ENCODE measurements around the gene SMC1B. TPM values are rescaled to one million over a fixed set of nuclear protein-coding genes. Genes with fewer than 3 reads are reported as not detected.
"Not testable (repeated sequence)": the region's sequence is repeated elsewhere in the genome, so short reads cannot be mapped to it uniquely, and the experiment has no call there.

Gene SMC1B
- total RNA-seq, 1 donor = 0.10 TPM

DNA sequence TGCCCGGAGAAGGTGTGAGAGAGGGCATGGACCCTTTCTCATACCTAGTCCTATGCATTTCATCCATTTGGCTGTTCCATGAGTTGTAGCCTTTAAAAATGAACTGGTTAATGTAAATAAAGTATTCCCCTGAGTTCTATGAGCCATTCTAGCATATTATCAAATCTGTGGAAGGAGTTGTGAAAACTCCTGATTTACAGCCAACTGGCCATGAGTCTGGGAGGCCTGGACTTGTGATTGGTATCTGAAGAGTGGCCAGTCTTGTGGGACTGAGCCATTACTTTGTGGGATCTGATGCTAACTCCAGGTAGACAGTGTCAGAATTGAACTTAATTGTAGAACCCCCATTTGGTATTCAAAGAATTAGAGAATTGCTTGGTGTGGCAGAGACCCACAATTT is 55.3 kb downstream of the SMC1B start:
- H3K9me3 ChIP-seq (ENCODE audit: low read depth, low read length) = no peaks in the 10 kb centered on the region
- no peak overlapping the region for H3K4me3 ChIP-seq (ENCODE audit: low read length)
- no peaks in the 10 kb centered on the region for H3K4me1 ChIP-seq (ENCODE audit: insufficient read depth, low read length)
- H3K27me3 ChIP-seq (ENCODE audit: insufficient read depth, low read length) = no peaks in the 10 kb centered on the region

DNA sequence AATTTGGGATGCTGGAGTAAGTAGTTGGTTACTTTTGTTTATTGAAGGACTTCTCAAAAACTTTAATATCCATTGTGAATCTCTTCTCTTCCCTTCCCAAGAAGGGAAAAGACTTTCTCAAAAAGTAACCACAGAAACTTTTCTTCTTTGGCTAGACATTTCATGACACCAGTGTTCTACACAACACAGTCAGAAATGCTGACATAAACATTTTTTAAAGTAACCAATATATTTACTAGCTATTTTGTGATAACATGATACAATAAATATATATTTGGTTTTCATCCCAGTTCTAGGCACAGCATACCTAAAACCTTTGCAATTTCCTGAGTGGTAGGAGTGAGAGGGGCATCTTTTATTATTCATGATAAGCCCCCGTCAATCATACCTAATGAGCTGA is 55.9 kb downstream of the SMC1B start:
- no peak overlapping the region for H3K4me3 ChIP-seq (ENCODE audit: low read length)
- no peaks in the 10 kb centered on the region for H3K4me1 ChIP-seq (ENCODE audit: insufficient read depth, low read length)
- no peaks in the 10 kb centered on the region for H3K9me3 ChIP-seq (ENCODE audit: low read depth, low read length)
- H3K27me3 ChIP-seq (ENCODE audit: insufficient read depth, low read length) = no peaks in the 10 kb centered on the region

DNA sequence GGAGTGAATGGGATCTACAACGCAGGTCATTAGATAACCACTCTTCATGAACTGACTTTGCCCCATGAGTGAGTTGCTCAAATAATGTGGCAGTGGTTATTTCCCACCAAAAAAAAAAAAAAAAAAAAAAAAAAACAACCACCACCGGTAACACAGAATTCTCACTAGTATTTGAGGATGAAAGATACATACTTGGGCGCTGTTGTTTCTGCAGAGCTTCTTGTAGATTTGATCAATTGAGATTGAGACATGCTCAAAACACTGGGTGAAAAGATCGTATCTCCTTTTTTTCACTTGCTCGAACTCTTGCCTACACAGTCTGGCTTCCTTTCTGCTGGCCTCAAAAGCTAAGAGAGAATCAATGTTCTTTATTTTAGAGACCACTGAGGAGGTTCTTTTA is 59.6 kb downstream of the SMC1B start:
- no peaks in the 10 kb centered on the region for H3K4me1 ChIP-seq (ENCODE audit: insufficient read depth, low read length)
- no peaks in the 10 kb centered on the region for H3K27me3 ChIP-seq (ENCODE audit: insufficient read depth, low read length)
- no peaks in the 10 kb centered on the region for H3K9me3 ChIP-seq (ENCODE audit: low read depth, low read length)
- no peak overlapping the region for H3K4me3 ChIP-seq (ENCODE audit: low read length)

DNA sequence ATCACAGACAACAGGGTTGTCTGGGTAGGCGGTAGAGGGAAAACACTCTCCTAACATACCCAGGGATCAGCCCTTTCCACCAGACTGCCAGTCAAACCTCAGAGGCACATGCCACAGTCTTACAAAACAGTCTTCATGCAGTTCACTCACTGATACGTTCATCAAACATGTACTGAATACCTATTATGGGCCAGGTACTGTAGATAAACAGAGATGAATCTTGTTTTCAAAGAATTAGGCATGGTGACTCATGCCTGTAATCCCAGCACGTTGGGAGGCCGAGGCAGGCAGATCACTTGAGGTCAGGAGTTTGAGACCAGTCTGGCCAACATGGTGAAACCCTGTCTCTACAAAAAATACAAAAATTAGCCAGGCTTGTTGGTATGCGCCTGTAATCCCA is 60.6 kb downstream of the SMC1B start:
- not testable (repeated sequence) for H3K9me3 ChIP-seq (ENCODE audit: low read depth, low read length); H3K27me3 ChIP-seq (ENCODE audit: insufficient read depth, low read length); H3K4me1 ChIP-seq (ENCODE audit: insufficient read depth, low read length)

GRCh38 chr22:45351956-45352355 is 61.4 kb downstream of the SMC1B start:
- Histone ChIP-seq H3K4me1 (ENCODE audit: insufficient read depth, low read length) (no peaks in the 10 kb centered on the region), H3K4me3 (ENCODE audit: low read length) (no peak overlapping the region), H3K9me3 (ENCODE audit: low read depth, low read length) (no peaks in the 10 kb centered on the region), H3K27me3 (ENCODE audit: insufficient read depth, low read length) (no peaks in the 10 kb centered on the region)

More for the DNA sequence above, 60.6 kb downstream of the SMC1B start:
- H3K4me3 ChIP-seq (ENCODE audit: low read length) = not testable (repeated sequence)

- no peaks in the 10 kb centered on the region for H3K4me1 ChIP-seq (ENCODE audit: insufficient read depth, low read length)
- H3K27me3 ChIP-seq (ENCODE audit: insufficient read depth, low read length) = no peaks in the 10 kb centered on the region
- H3K9me3 ChIP-seq (ENCODE audit: low read depth, low read length) = no peaks in the 10 kb centered on the region
- no peak overlapping the region for H3K4me3 ChIP-seq (ENCODE audit: low read length)
These were observed 63.5 kb downstream of the SMC1B start for GRCh38 chr22:45349916-45350315.

DNA sequence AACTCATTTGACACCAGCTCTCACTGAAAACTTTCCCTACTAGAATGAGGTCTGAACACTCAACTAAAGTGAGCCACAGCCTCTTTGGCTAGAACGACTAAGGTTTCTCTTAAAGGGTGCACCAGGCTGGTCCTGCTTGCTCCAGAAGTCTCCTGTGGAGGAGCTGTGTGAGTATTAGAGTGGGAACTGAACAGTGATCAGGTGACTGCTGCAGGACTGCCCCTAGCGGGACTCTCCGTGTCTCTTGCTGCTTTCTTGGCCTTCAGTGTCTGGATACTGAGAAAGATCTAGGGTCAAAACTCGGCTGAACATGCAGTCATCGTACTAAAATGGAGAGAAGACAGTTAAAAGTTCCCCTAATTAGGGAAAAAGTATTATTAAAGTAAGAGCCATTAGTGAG is 69.1 kb downstream of the SMC1B start:
- H3K9me3 ChIP-seq (ENCODE audit: low read depth, low read length) = no peaks in the 10 kb centered on the region
- H3K4me1 ChIP-seq (ENCODE audit: insufficient read depth, low read length) = no peaks in the 10 kb centered on the region
- H3K27me3 ChIP-seq (ENCODE audit: insufficient read depth, low read length) = no peaks in the 10 kb centered on the region
- no peak overlapping the region for H3K4me3 ChIP-seq (ENCODE audit: low read length)

DNA sequence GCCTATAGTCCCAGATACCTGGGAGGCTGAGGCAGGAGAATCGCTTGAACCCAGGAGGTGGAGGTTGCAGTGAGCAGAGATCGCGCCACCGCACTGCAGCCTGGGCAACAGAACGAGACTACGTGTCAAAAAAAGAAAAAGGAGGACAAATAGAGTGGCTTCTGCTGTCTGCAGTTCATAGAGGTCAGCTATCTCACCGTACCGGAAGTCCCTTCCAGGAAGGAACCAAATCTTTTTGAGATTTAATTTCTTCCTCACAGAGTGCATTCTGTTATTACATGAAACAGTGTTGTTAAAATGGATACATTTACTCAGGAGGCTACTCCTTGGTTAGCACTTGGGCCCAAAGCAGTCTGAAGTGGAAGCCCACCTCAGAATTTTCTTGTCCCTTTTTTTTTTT is 70.3 kb downstream of the SMC1B start:
- Histone ChIP-seq H3K27me3 (ENCODE audit: insufficient read depth, low read length) (no peaks in the 10 kb centered on the region), H3K4me3 (ENCODE audit: low read length) (no peak overlapping the region), H3K9me3 (ENCODE audit: low read depth, low read length) (no peaks in the 10 kb centered on the region), H3K4me1 (ENCODE audit: insufficient read depth, low read length) (no peaks in the 10 kb centered on the region)

DNA sequence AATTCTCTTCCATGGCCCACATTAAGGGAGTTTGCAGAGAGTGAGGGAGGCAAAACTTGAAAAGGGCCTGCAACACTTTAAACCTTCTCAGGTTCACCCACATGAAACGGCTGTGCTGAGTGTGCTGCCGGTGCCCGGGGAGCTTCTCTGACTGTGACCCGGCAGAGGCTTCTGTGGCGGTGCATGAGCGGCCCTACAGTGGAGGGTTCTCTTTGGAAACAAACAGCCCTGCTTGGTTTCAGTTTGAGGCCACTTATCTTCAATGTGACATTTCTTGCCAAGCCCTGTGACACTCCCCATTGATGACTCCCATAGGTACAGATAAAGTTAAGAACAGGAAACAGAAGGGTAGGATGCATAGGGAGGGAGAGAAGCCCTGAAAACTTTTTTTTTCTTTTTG is 71.9 kb downstream of the SMC1B start:
- no peaks in the 10 kb centered on the region for H3K4me1 ChIP-seq (ENCODE audit: insufficient read depth, low read length)
- no peaks in the 10 kb centered on the region for H3K27me3 ChIP-seq (ENCODE audit: insufficient read depth, low read length)
- H3K9me3 ChIP-seq (ENCODE audit: low read depth, low read length) = no peaks in the 10 kb centered on the region
- H3K4me3 ChIP-seq (ENCODE audit: low read length) = no peak overlapping the region

DNA sequence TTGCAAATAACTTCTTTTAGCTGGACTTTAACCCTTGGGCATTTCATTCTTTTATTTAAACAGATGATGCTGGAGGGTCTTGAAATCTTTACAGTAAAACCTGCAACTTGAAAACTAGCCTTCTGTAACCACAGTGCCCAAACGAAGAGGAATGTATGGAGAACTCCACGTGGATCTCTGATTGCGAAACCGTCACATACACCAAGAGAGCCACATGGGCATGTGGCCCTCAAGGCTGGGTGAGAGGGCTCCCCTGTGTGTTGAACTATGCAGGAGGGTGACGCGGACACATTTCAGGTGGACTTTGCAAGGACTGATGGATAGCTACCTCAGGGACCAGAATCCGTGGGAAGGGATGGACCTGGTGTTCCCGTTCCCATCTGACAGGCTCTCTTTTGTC is 73.1 kb downstream of the SMC1B start:
- no peaks in the 10 kb centered on the region for H3K9me3 ChIP-seq (ENCODE audit: low read depth, low read length)
- no peaks in the 10 kb centered on the region for H3K4me1 ChIP-seq (ENCODE audit: insufficient read depth, low read length)
- no peaks in the 10 kb centered on the region for H3K27me3 ChIP-seq (ENCODE audit: insufficient read depth, low read length)
- no peak overlapping the region for H3K4me3 ChIP-seq (ENCODE audit: low read length)

GRCh38 chr22:45338795-45339194 is 74.6 kb downstream of the SMC1B start:
- no peaks in the 10 kb centered on the region for H3K9me3 ChIP-seq (ENCODE audit: low read depth, low read length)
- no peaks in the 10 kb centered on the region for H3K4me1 ChIP-seq (ENCODE audit: insufficient read depth, low read length)
- no peaks in the 10 kb centered on the region for H3K27me3 ChIP-seq (ENCODE audit: insufficient read depth, low read length)
- no peak overlapping the region for H3K4me3 ChIP-seq (ENCODE audit: low read length)

GRCh38 chr22:45337536-45337935 is 75.9 kb downstream of the SMC1B start:
- no peaks in the 10 kb centered on the region for H3K4me1 ChIP-seq (ENCODE audit: insufficient read depth, low read length)
- H3K27me3 ChIP-seq (ENCODE audit: insufficient read depth, low read length) = no peaks in the 10 kb centered on the region
- no peak overlapping the region for H3K4me3 ChIP-seq (ENCODE audit: low read length)
- H3K9me3 ChIP-seq (ENCODE audit: low read depth, low read length) = no peaks in the 10 kb centered on the region

- Histone ChIP-seq H3K27me3 (ENCODE audit: insufficient read depth, low read length) (no peaks in the 10 kb centered on the region), H3K4me3 (ENCODE audit: low read length) (no peak overlapping the region), H3K9me3 (ENCODE audit: low read depth, low read length) (no peaks in the 10 kb centered on the region), H3K4me1 (ENCODE audit: insufficient read depth, low read length) (no peaks in the 10 kb centered on the region)
These were observed 76.4 kb downstream of the SMC1B start for GRCh38 chr22:45336971-45337431.

DNA sequence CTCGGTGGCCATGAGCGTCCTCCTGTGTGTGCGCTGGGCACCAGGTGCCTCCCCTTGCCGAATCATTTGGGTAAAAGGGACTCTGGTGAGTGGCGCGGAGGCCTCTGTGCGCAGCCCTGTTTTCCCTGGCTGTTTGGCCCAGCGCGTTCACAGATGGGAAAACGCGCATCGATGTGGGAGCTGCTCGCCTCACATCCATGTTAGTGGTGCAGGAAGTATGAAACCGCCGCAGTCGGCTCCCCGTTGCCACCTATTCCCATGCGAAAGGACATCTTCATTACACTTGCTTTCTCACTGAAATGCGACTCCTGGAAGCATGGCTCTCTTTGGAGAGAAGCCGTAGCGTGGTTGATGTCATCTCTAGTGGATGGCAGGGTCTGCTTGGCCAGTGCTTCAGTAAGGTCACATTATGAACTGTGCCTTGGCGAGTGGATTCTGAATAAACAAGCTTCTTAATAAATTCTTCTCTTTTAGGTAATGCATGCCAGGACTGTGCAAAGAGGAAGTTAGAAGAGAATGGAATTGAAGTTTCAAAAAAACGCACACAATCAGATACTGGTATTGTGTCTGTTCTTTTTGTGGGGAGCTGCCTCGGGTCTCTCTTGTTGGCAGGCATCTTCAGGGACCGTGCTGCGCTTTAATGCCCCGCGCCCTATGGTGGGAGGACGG is 77.4 kb downstream of the SMC1B start:
- no peaks in the 10 kb centered on the region for H3K9me3 ChIP-seq (ENCODE audit: low read depth, low read length)
- H3K27me3 ChIP-seq (ENCODE audit: insufficient read depth, low read length) = no peaks in the 10 kb centered on the region
- H3K4me1 ChIP-seq (ENCODE audit: insufficient read depth, low read length) = no peaks in the 10 kb centered on the region
- H3K4me3 ChIP-seq (ENCODE audit: low read length) = no peak overlapping the region

GRCh38 chr22:45335021-45335818 is 78.2 kb downstream of the SMC1B start:
- no peaks in the 10 kb centered on the region for H3K27me3 ChIP-seq (ENCODE audit: insufficient read depth, low read length)
- no peaks in the 10 kb centered on the region for H3K4me1 ChIP-seq (ENCODE audit: insufficient read depth, low read length)
- no peaks in the 10 kb centered on the region for H3K9me3 ChIP-seq (ENCODE audit: low read depth, low read length)
- no peak overlapping the region for H3K4me3 ChIP-seq (ENCODE audit: low read length)

DNA sequence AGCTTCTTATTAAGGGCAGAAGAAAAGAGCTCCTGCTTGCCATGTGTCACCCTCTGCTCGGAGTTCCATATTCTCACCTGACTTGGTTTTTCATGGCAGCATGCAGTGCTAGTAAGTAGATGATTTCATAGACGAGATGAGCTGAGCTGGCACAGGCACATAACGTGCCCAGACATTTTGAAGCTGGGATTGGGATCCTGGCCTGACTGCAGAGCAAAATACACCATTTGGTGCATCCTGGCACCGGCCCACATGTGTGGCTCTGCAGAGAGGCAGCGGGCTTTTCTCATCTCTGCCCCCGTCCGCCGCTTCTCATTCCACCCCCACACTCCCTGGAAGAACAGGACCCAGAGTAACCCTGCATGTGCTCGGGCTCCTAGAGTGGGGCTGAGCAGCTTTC is 78.9 kb downstream of the SMC1B start:
- Histone ChIP-seq H3K27me3 (ENCODE audit: insufficient read depth, low read length) (no peaks in the 10 kb centered on the region), H3K9me3 (ENCODE audit: low read depth, low read length) (no peaks in the 10 kb centered on the region), H3K4me3 (ENCODE audit: low read length) (no peak overlapping the region), H3K4me1 (ENCODE audit: insufficient read depth, low read length) (no peaks in the 10 kb centered on the region)
